HG03139 (cell line): ENCODE measurements around the gene ABL2.
"Not testable (repeated sequence)": the region's sequence is repeated elsewhere in the genome, so short reads cannot be mapped to it uniquely, and the experiment has no call there.

Experiments
- ATAC-seq: cut with Tn5 transposase; IDR thresholded peaks from one replicate; pipeline ENCODE4 v1.9.1; 2021; ENCODE audit not compliant: unreplicated experiment

ABL2 gene

GRCh38 chr1:179141592-179142251 is 87.8 kb downstream of the ABL2 start:
- ATAC-seq = no peak

GRCh38 chr1:179138755-179139154 is 90.7 kb downstream of the ABL2 start:
- ATAC-seq = not testable (repeated sequence)

- no peak for ATAC-seq
These were observed 91.7 kb downstream of the ABL2 start for GRCh38 chr1:179137617-179138255.

GRCh38 chr1:179135707-179136106 is 93.8 kb downstream of the ABL2 start:
- not testable (repeated sequence) for ATAC-seq

- ATAC-seq = not testable (repeated sequence)
These were observed 94.3 kb downstream of the ABL2 start for GRCh38 chr1:179135168-179135567.

GRCh38 chr1:179129702-179130473 is 99.6 kb downstream of the ABL2 start:
- ATAC-seq = peak; percentile 98

- no peak for ATAC-seq
These were observed 101.0 kb downstream of the ABL2 start for GRCh38 chr1:179128520-179128919.

- no peak for ATAC-seq
These were observed 102.1 kb downstream of the ABL2 start for GRCh38 chr1:179127163-179127895.

GRCh38 chr1:179126338-179127060 is 103.0 kb downstream of the ABL2 start:
- no peak for ATAC-seq

GRCh38 chr1:179124873-179125272 is 104.6 kb downstream of the ABL2 start:
- ATAC-seq = no peak

- no peak for ATAC-seq
These were observed 108.1 kb downstream of the ABL2 start for GRCh38 chr1:179121159-179121938.

- no peak for ATAC-seq
These were observed 108.7 kb downstream of the ABL2 start for GRCh38 chr1:179120736-179121135.

- no peak for ATAC-seq
These were observed 110.0 kb downstream of the ABL2 start for GRCh38 chr1:179119513-179119912.

GRCh38 chr1:179115181-179115580 is 114.3 kb downstream of the ABL2 start:
- no peak for ATAC-seq

GRCh38 chr1:179108644-179109043 is 120.8 kb downstream of the ABL2 start:
- no peak for ATAC-seq

- ATAC-seq = no peak
These were observed 121.5 kb downstream of the ABL2 start for GRCh38 chr1:179107706-179108629.

GRCh38 chr1:179105393-179105792 is 124.1 kb downstream of the ABL2 start:
- no peak for ATAC-seq

- no peak for ATAC-seq
These were observed 124.7 kb downstream of the ABL2 start for GRCh38 chr1:179104611-179105250.
